HL-60 (cell line): Measurements from ENCODE around the gene BCAN.

Source experiments
- GABPA ChIP-seq: IDR thresholded peaks from 2 replicates; pipeline ENCODE4 v1.6.1; 2012; ENCODE audit warnings: low read depth
- POLR2AphosphoS5 ChIP-seq: IDR thresholded peaks from 2 replicates; pipeline ENCODE4 v1.6.1; 2012; ENCODE audit warnings: low read depth
- SPI1 ChIP-seq: IDR thresholded peaks from 2 replicates; pipeline ENCODE4 v1.6.1; 2012; ENCODE audit warnings: low read depth, mild to moderate bottlenecking, borderline replicate concordance
- TF ChIP-seq, protein P1 (sequence below): IDR thresholded peaks from one replicate; pipeline ENCODE4 v1.5.1; 2011; ENCODE audit warnings: low read length, control low read depth, inconsistent platforms; ENCODE audit not compliant: insufficient read depth

DNA sequence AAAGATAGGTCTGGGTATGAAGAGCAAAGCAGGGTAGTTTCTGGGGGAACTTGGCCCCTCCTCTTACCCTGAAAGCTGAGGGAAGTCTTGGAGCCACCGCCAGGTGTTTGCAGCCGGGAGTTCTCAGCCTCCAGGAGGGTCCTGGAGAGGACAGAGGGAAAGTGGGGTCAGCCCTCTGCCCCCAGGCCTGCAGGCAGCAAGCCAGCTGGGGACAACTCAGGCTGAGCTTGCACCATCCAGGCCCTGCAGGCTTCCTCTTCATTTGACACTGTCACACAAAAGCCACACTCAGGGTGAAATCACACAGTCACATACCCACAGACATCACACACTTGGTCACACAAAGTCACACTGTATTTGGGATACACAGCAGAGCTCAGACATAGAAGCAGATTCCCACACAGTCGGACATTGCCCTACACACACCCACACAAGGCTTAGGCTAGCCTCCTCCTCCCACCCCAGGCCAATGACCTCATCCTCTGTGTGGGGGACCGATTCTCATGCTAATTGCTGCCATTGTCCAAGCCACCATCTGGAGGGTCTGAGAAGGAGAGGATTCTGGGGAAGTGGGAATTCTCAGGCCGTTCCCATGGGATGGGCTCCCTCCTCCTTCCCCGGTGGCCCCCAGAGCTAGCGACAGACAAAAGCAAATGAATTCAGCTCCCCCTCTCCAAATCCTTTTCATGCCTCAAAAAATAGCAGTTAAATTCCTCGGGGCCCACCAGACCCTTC, 31.6 kb downstream of the BCAN start:
- TF ChIP-seq, protein P1, sequence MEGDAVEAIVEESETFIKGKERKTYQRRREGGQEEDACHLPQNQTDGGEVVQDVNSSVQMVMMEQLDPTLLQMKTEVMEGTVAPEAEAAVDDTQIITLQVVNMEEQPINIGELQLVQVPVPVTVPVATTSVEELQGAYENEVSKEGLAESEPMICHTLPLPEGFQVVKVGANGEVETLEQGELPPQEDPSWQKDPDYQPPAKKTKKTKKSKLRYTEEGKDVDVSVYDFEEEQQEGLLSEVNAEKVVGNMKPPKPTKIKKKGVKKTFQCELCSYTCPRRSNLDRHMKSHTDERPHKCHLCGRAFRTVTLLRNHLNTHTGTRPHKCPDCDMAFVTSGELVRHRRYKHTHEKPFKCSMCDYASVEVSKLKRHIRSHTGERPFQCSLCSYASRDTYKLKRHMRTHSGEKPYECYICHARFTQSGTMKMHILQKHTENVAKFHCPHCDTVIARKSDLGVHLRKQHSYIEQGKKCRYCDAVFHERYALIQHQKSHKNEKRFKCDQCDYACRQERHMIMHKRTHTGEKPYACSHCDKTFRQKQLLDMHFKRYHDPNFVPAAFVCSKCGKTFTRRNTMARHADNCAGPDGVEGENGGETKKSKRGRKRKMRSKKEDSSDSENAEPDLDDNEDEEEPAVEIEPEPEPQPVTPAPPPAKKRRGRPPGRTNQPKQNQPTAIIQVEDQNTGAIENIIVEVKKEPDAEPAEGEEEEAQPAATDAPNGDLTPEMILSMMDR, result no peak
- TF ChIP-seq POLR2AphosphoS5 (no peak), SPI1 (no peak), GABPA (no peak)
